ENCODE results near the gene RXRA.

The RXRA gene

DNA sequence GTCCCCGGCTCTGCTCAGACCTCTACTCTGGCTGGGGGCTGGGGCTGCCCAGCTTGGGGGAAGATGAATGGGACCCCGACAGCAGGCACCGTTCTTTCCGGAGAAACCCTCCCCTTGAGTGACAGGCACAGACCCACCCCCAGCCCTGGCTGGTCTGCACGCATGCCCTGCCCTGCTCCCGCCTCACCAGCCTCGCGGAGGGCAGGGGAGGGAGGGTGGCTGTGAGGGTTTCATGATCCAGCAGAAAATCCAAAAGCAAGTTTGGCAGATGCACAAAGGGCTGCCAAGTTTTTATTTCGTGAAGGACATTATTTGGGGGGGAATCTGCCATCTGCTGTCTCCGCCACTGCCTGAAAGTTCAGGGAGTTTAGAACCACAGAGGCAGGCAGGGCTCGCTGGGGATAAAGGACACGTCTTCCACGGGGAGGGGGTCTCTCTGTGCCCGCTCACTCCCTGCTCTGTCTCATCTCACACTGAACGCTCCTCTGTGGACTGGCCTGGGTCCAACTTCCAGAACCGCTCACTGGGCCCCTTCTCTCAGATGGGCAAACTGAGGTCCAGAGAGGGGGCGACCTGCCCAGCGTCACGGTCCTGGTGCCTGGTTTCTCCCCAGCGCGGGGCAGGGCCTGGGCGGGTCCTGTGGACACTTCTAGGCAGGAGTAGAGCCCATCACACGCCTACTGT lies 92.9 kb downstream of the RXRA start:
- TF ChIP-seq, protein P1, sequence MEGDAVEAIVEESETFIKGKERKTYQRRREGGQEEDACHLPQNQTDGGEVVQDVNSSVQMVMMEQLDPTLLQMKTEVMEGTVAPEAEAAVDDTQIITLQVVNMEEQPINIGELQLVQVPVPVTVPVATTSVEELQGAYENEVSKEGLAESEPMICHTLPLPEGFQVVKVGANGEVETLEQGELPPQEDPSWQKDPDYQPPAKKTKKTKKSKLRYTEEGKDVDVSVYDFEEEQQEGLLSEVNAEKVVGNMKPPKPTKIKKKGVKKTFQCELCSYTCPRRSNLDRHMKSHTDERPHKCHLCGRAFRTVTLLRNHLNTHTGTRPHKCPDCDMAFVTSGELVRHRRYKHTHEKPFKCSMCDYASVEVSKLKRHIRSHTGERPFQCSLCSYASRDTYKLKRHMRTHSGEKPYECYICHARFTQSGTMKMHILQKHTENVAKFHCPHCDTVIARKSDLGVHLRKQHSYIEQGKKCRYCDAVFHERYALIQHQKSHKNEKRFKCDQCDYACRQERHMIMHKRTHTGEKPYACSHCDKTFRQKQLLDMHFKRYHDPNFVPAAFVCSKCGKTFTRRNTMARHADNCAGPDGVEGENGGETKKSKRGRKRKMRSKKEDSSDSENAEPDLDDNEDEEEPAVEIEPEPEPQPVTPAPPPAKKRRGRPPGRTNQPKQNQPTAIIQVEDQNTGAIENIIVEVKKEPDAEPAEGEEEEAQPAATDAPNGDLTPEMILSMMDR (IDR thresholded peaks at IDR 0.05): no peak
- TF ChIP-seq ZFX (IDR thresholded peaks at IDR 0.05; ENCODE audit: borderline replicate concordance): no peak

DNA sequence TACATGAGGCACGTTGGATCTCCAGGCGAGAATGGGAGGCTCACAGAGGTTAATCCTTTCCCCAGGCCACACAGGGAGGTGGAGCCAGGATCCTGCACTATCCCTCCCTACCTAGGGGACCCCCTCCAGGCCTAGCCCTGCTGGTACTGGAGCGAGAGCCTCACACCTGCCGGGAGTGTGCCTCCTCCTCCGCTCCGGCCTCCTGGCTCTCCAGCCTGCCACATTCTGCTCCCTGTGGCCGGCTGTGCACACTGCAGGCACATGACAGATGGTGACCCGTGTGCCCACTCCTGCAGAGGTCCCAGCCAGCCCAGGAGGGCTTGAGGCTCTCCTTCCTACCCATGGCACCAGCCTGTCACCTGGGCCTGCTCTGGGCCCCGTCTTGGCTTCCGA lies 93.4 kb downstream of the RXRA start:
- H3K27ac ChIP-seq: no peak overlapping the region
- TF ChIP-seq ZFX (IDR thresholded peaks at IDR 0.05; ENCODE audit: borderline replicate concordance): no peak
- TF ChIP-seq, protein P1 (IDR thresholded peaks at IDR 0.05): peak; percentile 38

More for the DNA sequence above, 92.9 kb downstream of the RXRA start:
- H3K27ac ChIP-seq: no peak overlapping the region

DNA sequence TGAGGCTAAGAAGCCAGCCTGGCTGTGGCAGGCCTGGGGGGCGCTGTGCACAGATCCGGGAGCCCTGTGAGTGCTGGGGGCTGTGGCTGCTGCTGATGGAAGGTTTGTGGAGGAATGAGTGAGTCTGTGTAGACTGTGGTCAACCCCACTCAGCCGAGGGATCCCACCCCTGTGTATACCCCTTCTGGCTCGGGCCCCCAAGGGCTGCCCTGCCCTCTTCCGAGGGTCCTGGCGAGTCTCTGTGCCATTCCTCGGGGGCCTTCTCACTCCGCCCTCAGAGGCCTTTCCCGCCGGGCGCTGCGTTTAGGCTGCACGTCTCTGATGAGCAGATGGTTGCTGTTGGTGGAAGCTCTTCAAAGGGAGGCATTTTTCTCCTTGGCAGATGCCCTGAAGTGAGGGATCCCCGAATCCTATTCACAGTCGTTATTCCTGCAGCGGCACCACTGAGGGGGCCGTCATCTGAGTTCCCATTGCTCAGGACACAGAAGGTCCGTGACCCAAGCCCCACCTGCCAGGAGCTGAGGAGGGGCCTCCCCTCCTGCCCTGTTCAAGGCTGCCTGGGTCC lies 94.1 kb downstream of the RXRA start:
- no peak overlapping the region for H3K27ac ChIP-seq
- TF ChIP-seq, protein P1 (IDR thresholded peaks at IDR 0.05): 0 out of 2 replicates have a peak, but pooled peaks have one; percentile 2
- no peak for TF ChIP-seq ZFX (IDR thresholded peaks at IDR 0.05; ENCODE audit: borderline replicate concordance)

DNA sequence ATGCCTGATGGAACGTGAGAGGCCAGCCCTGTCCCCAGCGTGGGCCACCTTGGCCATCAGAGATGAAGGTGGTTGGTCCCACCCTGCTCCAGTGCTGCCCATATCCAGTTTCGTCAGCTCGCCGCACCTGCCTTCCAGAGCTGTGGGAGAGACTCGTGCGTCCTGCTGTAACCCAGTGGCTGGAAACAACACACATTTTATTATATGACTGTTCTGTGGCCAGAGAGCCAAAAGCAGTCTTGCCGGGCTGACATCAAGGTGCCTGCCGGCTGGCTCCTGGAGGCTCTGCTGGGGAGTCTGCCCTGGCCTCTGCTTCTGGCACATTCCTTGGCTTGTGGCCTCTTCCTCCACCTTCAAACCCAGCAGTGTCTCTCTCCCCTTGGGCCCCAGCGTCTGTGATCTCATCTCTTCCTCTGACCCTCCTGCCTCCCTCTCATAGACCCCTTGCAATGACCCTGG lies 94.7 kb downstream of the RXRA start:
- no peak overlapping the region for H3K27ac ChIP-seq
- TF ChIP-seq, protein P1 (IDR thresholded peaks at IDR 0.05): no peak
- TF ChIP-seq ZFX (IDR thresholded peaks at IDR 0.05; ENCODE audit: borderline replicate concordance): no peak

DNA sequence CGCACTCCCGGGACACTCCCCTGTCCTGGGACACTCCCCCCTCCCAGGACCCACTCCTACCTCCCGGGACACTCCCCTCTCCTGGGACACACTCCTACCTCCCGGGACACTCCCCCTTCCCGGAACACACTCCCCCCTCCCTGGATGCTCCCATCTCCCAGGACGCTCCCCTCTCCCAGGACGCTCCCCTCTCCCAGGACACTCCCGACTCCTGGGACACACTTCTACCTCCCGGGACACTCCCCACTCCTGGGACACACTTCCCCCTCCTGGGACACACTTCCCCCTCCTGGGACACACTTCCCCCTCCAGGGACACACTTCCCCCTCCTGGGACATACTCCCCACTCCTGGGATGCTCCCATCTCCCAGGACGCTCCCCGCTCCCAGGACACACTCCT lies 95.6 kb downstream of the RXRA start:
- no peak overlapping the region for H3K27ac ChIP-seq
- TF ChIP-seq, protein P1 (IDR thresholded peaks at IDR 0.05): no peak
- TF ChIP-seq ZFX (IDR thresholded peaks at IDR 0.05; ENCODE audit: borderline replicate concordance): no peak

DNA sequence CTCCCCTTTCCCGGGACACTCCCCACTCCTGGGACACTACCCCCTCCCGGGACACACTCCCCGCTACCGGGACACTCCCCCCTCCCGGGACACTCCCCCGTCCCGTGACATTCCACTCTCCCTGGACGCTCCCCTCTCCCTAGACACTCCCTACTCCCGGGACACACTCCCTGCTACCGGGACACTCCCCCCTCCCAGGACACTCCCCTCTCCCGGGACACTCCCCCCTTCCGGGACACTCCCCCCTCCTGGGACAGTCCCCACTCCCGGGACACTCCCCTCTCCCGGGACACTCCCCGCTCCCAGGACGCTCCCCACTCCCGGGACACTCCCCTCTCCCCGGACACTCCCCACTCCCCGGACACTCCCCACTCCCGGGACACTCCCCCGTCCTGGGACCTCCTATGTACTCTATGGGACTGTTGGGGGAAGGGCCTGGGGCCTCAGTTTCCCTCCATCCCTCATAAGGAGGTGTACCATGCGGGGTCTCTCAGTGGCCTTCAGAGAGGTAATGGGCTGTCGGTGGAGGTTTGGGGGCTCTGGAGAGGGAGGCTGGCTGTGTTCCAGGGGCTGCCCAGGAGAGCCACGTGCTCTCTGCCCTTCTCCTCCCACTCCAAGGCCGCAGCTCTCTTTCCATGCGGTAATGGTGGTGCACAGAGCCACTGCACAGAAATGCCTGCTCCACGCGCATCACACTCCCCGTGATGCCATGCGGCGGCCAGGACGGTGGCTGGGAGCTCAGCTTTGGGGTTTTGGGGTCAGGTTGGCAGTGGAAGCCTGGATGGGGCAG lies 96.2 kb downstream of the RXRA start:
- no peak for TF ChIP-seq ZFX (IDR thresholded peaks at IDR 0.05; ENCODE audit: borderline replicate concordance)
- TF ChIP-seq, protein P1 (IDR thresholded peaks at IDR 0.05): no peak
- no peak overlapping the region for H3K27ac ChIP-seq

All from 22Rv1 (cell line).